GM21825 (cell line): Measurements from ENCODE around the gene YES1.
"Not testable (repeated sequence)": the region's sequence is repeated elsewhere in the genome, so short reads cannot be mapped to it uniquely, and the experiment has no call there.

Source experiments
- ATAC-seq: cut with Tn5 transposase; IDR thresholded peaks from one replicate; pipeline ENCODE4 v1.9.1; 2021; ENCODE audit warnings: mild to moderate bottlenecking, moderate library complexity; ENCODE audit not compliant: unreplicated experiment

Gene YES1

DNA sequence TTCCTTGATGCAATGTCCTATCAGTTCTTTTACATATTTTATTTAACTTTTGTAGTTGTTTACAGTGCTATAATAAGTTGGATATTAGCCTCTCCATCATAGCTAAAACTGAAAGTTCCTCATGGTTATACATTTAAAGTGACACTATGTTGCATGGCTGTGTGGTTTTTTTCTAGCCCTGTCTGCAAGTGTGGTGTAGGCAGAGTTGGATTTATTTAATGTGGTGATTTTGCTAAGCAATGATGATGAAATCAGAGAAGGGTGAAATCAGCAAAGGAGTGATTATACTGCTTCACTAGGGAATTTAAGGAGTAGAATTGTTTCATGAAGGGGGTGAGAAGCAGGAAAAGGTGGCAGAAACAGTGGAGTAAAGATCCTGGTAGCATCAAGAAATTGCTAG is 81.3 kb downstream of the YES1 start:
- no peak for ATAC-seq

DNA sequence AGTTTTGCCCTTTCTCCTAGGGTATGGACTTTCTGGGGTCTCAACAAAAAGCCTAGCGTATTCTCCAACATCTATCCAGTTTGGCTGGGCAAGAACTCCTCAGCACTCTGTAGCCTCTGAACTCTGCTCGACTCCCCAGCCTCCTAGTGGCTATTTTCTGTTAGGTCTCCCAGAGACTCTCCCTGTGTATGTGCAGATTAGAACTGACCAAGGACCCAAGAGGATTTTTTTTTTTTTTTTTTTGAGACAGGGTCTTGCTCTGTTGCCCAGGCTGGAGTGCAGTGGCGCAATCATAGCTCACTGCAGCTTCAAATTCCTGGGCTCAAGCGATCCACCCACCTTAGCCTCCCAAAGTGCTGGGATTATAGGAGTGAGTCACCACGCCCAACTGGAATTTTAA is 81.9 kb downstream of the YES1 start:
- ATAC-seq: not testable (repeated sequence)

DNA sequence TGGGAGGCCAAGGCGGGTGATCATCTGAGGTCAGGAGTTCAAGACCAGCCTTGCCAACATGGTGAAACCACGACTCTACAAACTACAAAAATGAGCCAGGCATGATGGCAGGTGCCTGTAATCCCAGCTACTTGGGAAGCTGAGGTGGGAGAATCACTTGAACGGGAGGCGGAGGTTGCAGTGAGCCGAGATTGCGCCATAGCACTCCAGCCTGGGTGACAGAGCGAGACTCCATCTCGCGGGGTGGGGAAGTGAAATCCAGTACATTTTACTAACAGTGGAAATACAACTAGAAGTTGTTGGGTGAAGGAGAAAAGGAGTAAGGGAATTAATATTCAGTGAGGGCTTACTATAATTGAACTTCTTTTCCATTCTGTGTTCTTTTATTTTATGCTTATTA is 86.4 kb downstream of the YES1 start:
- no peak for ATAC-seq

DNA sequence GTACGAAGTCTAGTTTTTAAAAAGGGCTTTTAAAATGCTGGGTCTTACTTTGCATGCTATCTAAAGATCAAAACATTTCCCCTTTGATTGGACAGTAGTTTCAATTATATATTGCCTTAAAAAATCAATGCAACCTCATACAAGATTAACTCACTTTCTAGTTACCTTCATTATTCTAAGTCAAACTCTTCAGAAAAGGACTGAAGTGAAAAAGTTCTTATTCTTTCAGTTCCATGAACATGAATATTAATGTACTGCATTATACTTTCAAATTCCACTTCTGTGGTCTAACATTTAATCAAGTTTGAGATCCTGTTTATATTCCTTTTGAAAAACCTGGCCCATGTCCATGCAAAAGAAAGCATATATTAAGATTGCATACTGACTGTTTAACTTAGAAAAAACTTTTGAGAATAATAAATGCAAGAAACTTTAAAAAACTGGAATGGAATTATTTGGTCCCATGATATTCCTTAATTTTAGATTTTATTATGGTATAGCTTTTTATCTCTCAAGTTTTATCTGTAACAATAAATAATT is 88.4 kb downstream of the YES1 start:
- ATAC-seq: no peak

DNA sequence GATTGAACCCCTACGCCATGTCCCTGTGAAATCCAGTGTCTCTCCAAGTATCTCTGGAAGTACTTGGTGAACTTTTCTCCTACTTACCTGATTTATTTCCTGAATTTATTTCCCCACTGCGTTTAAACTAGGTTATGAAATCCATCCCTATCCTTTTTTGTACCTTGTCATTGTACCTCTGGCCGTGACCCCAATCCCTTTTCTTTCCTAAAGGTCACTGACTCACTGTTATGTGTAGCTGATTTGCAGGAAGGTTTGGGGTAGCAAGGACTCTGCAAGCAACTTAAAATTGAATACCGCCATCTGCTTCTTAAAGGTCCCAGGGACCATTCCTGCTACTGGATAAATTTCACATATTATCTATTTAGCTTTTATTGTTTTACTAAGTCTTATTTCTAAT is 95.0 kb downstream of the YES1 start:
- ATAC-seq: no peak

DNA sequence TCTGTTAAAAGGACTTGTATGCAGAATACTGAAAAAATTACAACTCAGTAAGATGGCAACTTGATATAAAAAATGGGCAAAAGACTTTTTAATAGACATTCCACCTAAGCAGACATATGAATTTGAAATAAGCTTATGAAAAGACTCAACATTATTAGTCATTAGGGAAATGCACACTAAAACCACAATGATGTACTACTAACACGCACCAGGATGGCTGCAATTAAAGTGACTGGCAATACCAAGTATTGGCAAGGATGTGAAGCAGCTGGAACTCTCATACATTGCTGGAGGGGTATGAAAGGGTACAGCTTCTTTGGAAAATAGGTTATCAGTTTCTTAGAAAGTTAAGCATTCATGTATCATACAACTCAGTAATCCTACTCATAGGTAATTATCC is 96.4 kb downstream of the YES1 start:
- no peak for ATAC-seq

DNA sequence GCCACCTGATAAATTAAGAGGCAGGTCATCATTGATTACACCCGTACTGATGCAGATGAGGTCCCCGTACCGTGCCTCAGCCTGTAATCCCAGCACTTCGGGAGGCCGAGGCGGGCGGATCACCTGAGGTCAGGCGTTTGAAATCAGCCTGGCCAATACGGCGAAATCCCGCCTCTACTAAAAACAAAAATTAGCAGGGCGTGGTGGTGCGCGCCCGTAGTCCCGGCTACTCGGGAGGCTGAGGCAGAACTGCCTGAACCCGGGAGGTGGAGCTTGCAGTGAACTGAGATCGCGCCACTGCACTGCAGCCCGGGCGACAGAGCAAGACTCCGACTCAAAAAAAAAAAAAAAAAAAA is 98.9 kb downstream of the YES1 start:
- no peak for ATAC-seq

DNA sequence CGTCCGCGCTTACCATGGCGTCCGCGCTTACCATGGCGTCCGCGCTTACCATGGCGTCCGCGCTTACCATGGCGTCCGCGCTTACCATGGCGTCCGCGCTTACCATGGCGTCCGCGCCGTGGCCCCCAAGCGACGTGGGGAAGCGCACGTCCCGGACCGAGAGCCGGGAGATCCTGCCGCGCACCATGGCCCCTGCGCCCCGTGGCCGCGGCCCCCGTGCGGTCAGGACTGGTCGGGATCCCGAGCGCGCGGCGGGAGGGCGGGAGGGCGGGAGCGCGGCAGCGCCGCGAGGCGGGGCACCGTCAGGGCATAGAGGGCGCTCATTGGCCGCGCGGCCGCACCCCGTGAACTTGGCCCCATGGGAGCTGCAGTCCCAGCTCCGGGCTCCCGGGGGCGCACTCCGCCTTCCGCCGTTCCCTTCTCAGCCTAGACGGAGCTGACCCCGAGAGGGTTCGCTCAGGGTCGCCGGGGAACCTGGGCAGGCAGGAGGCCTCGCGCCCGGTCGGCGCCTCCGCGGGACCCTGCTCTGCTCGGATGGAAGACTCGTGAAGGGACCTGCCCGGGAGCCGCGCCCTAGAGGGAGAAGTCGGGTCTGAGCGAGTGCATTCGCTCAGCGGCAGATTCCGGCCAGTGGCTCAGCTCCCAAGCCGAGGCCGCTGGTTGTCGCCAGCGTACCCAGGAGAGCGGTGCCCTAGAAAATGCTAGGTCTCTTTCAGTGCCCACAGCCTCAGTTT is 99.5 kb downstream of the YES1 start, which contains the start of gene ENOSF1:
TSS of gene ENOSF1 (minus strand) at position 230 of the 734 bp plus-strand sequence. CDS start at position 187, 43 bp downstream.
- ATAC-seq: peak; percentile 80

DNA sequence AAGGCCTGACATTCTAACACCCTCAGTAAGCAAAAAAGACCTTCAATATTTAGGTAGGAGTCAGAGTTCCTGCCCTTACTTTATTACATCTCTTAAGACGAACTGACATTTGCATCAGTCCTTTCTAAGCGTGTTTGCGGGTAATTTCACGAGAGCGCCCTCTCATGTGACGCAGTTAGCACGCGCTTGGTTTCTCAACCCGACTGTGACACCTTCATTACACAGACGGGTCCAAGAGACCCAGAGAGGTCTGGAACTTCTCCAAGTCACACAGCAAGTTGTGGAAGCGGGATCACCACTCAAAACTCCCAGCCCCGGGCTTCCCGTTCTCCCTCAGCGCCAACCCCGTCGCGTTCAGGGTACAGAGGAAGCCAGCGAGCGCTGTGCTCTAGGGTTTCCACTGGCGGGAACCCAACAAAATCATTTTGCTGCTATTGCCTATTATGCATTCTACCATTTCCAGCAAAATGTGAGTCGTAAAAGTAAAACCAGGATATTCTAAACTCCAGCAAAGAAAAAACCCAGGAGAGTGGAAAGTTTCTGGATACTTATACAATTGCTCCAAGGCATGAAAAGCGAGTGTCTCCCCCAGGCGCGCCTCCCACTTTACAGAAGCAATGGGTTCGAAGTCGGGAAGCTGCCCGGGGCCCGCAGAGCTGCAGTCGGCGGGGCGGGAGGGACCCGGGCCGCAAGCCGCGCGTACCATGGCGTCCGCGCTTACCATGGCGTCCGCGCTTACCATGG is 100.2 kb downstream of the YES1 start:
- peak; percentile 65 for ATAC-seq

DNA sequence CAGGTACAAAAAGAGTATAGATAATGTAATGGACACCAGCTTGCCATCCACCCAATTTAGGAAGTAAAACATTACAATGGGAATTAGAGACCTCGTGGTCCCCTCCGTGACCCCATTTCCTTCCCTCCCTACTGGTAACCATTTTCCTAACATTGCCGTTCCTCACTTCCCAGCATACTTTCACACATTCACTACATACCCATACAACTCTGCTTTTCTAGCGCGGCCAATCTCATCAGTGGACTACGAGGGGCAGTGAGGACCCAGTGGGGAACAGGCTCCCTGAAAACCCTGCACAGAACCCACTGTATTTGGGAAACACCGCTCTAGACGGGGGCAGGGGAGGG is 100.8 kb downstream of the YES1 start:
- ATAC-seq: peak; percentile 11

DNA sequence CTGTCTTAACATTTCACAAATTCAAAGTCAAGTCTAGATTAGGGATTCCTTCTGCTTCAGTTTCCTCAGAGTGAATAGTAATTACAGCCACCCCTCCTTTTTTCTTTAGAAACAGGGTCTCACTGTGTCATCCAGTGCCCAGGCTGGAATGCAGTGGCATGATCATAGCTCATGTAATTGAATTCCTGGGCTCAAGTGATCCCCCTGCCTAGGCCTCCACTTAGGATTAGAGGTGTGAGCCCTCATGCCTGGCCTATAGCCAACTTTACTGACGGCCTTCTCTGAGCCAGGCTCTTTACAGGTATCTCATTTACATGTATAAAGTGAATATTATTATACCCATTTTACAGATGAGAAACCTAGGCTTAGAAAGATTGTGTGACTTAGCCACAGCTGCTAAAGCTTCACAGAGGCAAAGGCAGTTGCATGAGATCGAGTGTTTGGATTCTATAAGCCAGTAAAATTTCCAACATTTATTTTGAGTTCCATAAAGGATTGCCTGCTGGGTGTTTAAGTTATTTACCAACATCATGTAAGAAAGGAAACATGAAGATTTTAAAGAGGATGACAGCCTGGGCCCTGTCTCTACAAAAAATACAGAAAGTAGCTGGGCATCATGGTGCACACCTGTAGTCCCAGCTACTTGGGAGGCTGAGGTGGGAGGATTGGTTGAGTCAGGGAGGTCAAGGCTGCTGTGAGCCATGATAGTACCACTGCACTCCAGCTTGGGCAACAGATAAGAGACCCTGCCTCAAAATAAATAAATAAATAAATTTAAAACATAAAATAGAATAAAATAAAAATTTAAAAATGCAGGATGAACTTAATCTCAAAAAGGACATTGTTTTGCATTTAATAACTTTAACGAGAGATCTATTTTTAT is 101.4 kb downstream of the YES1 start:
- no peak for ATAC-seq

DNA sequence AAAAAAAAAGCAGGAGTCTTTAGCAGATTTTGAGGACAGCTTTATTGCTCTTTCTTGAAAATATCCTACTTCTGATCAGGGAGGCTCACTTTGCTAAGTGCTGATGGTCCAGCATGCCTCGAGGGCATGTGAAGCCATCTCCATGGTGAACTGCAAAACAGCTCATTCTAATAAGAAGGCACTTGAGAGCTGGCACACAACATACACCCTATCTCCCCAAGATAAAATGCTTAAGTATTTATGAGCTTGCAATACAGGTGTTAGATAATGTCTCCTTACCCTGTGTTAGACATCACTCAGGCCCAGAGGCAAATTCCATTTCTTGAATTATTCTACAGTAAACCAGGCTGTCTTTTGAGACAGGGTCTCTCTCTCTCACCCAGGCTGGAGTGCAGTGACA is 102.3 kb downstream of the YES1 start:
- no peak for ATAC-seq

DNA sequence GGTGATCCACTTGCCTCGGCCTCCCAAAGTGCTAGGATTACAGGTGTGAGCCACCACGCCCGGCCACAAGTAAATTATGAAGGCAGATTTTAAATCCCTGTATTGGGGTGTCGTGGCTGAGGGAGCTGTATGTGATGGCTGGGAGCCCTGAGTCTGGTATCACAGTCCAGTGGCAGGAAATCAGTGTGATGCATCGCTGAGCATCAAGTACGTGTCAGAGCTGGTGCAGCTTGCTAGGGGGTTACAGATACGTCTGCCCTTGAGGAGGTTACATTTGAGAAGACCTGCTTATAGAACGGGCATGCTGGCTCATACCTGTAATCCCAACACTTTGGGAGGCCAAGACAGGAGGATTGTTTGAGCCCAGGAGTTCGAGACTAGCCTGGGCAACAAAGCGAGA is 103.9 kb downstream of the YES1 start:
- no peak for ATAC-seq

DNA sequence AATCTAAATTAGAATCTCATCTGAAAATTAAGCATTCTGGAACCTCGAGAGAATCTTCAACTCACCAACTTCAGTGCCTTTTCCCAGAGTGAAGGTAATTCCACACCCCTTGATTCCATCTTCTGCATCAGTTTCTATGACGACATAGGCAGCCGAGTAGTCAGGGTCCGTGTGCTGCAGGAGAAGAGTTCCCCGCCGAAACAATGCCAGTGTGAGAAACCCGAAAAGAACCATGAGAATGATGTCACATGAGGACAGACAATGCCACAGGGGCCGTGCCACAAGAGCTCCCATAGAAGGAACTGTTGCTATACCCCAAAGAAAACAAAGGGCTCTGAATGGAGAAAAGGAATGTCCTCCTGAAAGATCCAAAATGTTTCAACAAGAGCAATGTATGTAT is 105.6 kb downstream of the YES1 start:
- ATAC-seq: no peak

DNA sequence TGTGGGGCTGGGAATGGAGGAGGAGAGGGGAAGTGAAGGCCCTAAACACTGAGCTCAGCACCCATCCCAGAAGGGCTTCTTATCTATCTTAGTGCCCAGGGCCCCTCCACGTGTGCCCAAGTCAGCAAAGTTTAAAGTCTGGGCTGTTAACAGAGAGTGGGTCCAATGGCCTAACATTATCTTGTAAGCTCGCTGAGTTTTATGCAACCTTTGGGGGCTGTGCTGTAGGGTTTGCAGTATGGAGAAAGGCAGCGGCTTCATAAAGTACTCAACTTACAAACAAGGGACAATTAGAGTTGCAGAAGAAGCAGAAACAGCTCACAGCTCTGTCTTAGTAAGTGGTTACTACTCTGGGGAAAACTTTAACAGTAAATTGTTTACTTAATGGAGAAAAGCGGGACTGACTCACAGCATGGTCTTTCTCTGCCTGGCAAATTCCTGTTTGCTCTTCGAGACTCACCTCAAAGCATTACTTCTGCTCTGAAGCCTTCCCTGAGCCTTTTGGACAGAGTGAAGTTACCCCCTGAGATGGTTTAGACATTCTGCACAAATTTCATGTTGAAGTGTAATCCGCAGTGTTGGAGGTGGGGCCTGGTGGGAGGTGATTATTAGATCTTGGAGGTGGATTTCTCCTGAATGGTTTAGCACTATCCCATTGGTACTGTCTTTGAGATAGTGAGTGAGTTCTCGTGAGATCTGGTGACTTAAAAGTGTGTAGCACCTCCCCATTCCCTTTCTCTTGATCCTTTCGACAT is 108.7 kb downstream of the YES1 start:
- ATAC-seq: no peak

DNA sequence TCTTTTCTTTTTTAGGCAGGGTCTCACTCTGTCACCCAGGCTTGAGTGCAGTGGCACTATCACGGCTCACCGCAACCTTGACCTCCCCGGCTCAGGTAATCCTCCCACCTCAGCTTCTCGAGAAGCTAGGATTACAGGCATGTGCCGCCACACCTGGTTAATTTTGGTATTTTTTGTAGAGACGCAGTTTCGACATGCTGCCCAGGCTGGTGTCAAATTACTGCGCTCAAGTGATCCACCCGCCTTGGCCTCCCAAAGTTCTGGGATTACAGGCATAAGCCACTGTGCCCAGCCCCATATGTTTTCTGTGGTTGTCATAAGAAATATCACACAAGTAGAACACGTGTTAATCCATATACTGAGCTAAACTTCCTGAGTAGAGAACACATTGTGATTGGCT is 114.2 kb downstream of the YES1 start:
- ATAC-seq: no peak

DNA sequence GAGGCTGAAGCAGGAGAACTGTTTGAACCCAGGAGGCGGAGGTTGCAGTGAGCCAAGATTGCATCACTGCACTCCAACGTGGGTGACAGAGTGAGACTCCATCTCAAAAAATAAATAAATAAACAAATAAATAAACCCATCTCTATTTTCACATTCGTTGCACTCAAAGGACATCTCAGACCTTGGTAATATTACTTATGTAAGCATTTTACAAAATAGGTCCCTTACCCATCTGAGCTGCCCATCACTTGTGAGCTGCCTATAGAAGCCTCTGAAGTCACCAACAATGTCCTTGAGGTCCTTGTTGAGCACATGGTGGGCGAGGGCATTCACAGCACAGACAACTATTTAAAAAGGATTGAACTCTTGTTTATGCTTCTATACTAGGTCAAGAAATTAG is 115.0 kb downstream of the YES1 start:
- ATAC-seq: no peak

DNA sequence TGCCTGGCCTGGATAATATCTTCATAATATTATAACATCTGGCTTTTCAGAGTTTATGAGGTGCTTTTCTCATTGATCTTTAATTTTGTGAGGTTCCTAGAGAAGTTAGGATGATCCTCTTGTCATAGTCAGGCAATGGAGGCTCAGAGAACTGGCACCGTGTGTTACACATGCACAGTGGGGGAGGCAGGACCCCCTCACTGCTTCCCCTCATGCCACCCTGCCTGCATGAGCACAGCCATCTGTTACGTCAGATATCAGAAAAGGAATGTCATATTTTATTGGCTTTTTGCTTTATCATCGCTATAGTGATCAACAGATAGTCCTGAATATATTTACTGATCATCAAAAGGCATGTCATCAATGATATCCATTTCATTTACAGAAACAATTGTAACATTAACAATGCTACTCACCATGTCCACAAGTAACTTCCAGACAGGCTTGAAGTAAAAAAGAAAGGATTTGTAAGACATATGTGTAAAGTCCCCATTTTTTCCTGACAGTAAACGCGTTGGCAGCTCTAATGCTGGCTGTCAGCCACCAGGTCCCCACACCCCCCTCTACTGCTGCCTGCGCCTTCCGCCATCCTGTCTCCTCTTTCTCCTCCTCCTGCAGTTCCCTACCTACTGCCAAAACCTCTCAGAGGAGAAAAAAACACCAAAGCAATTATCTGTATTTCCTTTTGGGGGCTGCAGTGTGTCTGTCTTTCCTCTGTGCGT is 118.4 kb downstream of the YES1 start:
- no peak for ATAC-seq

DNA sequence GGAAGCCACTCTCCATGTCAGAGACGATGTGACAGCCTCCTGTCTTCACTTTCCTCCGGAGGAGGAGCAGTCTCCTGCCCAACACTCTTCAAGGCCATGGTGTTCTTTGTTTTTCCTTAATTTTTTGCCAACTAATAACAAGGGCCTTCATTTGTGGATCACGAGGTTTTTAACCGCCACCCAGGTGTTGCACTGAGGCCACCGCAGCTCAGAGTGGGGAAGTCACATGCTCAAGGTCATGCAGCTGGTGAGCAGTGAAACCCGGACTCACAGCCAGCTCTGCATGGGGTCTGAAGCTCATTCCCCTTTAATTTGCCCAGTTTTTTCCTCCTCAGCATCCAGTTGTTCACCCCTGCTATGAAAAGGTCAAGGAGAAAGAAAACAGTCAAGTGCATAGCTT is 119.2 kb downstream of the YES1 start:
- no peak for ATAC-seq

DNA sequence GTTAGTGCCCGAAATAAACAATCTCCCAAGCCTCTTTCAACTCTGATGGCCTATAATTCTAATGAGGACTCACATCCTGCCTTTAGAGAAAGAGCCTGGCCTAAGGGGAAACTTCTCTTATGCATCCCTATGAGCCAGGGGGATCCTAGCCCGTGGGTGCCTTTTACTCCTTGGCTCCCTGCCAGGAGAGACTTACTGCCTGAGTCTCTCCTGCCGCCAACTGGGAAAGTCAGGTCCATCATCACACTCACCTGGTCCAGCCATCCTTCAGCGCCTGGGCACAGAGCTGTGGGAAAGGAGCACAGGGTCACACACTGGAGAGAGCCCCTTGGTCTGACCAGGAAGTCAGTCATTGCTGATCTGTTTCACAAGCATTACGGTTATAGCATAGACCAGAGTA is 123.7 kb downstream of the YES1 start:
- ATAC-seq: no peak
